Prostate gland (tissue), 2 donors: ENCODE data around the gene CHMP5. TPM values are rescaled to one million over a fixed set of nuclear protein-coding genes. Genes with fewer than 3 reads are reported as not detected.

Source experiments
- DNase-seq: peaks from one replicate; pipeline ENCODE4 v3.0.0-alpha.2; 2019; ENCODE audit warnings: low spot score
- H3K27ac ChIP-seq, 2 donors: fragments of 200-600 bp; sonication (generic); 2 replicates each; pipeline ENCODE4 v1.5.1; 2017 to 2019
- H3K27me3 ChIP-seq: fragments of 200-600 bp; sonication (generic); replicated peaks from 2 replicates; pipeline ENCODE4 v1.5.1; 2019; ENCODE audit not compliant: insufficient read depth
- H3K36me3 ChIP-seq, 2 donors: fragments of 200-600 bp; sonication (generic); 1 replicate in 1 of 2; 2 replicates in 1 of 2; pipeline versions ENCODE4 v1.5.1 to v1.8.1; 2017 to 2019
- H3K4me1 ChIP-seq: fragments of 200-600 bp; sonication (generic); replicated peaks from 2 replicates; pipeline ENCODE4 v1.5.1; 2019
- H3K4me3 ChIP-seq, 2 donors: fragments of 200-600 bp; sonication (generic); 2 replicates each; pipeline ENCODE4 v1.5.1; 2017 to 2019
- H3K9me3 ChIP-seq: fragments of 200-600 bp; sonication (generic); 2 replicates; pipeline ENCODE4 v1.5.1; 2017
- POLR2A ChIP-seq: fragments of 450-650 bp; IDR thresholded peaks from one replicate; pipeline ENCODE4 v1.6.1; 2016; ENCODE audit warnings: antibody characterized with exemption, mild to moderate bottlenecking
- POLR2AphosphoS5 ChIP-seq: sonication (generic); formaldehyde crosslinking; IDR thresholded peaks from one replicate; pipeline ENCODE4 v1.6.1; 2017; ENCODE audit warnings: antibody characterized with exemption
- WGBS: methylation state at CpG from one replicate; pipeline ENCODE4 v1.1.5; 2018; 5-methylcytosine and 5-hydroxymethylcytosine counted together
- intact Hi-C: fragments of 100-400 bp; cut with DNase I; formaldehyde crosslinking; loops from one replicate; pipeline ENCODE4 v1.14.2; 2022
- total RNA-seq, 2 donors: library from RNA; depleted of rRNA; stranded (reverse); fragments of >200 nt; gene quantifications; one replicate each; pipeline ENCODE4 v1.1.0, GENCODE V29; 2016
- TF ChIP-seq, protein P1 (sequence below), 4 experiments: fragments of 200-600 bp in 2 of 4; fragments of 450-650 bp in 2 of 4; sonication (generic) in 2 of 4; IDR thresholded peaks; 1 replicate in 3 of 4; 2 replicates in 1 of 4; pipeline ENCODE4 v1.5.1; 2016 to 2019; ENCODE audit warnings: antibody characterized with exemption in 4 of 4, mild to moderate bottlenecking in 2 of 4, moderate library complexity in 2 of 4

CHMP5 gene
- total RNA-seq, 2 donors from 2014 or later = 48.8 to 84.2 TPM

DNA sequence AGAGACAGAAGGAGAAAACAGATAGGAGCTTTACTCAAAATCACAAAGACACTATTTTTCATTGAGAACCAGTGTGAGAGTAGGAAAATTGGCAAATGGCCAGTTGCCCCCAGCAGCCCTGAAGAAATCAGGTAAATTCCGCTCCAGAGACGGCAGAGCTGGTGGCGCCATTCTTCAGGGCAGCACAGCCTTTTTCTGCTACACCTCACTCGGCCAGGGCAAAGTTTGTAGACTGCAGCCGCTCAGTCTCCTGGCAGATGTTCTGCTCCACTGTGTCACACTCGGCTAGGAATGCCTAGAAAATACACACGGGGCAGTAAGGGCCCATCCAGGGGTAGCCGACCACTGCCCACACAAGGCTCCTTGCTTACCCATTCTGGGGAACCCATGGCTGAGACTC lies 9.8 kb upstream of the CHMP5 start:
- Histone ChIP-seq H3K4me1 (no peaks in the 10 kb centered on the region), H3K4me3 (no peak overlapping the region), H3K36me3 (peaks cover 12 to 13% of the 10 kb centered on the region in 2 donors), H3K27me3 (no peaks in the 10 kb centered on the region), H3K9me3 (no peaks in the 10 kb centered on the region), H3K27ac (no peak overlapping the region)
- intact Hi-C loops = no loop called here
- DNase-seq = no peak
- 89% methylated on average over 8 of the region's 8 CpGs for WGBS
- no peak for TF ChIP-seq POLR2A

DNA sequence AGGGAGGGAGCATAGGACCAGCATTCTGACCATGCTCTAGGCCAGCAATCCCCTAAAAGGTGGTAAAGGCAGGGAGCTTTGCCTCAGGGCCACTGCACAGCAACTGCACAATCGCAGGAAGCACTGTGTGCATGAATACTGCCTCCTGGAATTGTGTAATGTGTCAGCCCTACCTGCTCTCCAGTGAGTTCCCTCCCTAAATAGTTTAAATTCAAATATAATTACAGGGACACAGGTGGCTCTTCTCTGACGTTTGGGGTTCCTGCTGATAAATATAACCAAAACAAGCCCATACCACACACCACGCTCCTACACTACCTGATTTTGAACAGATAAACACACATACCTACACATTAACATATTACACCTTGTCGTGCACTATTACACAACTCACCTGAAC lies 9.4 kb upstream of the CHMP5 start:
- TF ChIP-seq POLR2A = no peak
- TF ChIP-seq, protein P1, sequence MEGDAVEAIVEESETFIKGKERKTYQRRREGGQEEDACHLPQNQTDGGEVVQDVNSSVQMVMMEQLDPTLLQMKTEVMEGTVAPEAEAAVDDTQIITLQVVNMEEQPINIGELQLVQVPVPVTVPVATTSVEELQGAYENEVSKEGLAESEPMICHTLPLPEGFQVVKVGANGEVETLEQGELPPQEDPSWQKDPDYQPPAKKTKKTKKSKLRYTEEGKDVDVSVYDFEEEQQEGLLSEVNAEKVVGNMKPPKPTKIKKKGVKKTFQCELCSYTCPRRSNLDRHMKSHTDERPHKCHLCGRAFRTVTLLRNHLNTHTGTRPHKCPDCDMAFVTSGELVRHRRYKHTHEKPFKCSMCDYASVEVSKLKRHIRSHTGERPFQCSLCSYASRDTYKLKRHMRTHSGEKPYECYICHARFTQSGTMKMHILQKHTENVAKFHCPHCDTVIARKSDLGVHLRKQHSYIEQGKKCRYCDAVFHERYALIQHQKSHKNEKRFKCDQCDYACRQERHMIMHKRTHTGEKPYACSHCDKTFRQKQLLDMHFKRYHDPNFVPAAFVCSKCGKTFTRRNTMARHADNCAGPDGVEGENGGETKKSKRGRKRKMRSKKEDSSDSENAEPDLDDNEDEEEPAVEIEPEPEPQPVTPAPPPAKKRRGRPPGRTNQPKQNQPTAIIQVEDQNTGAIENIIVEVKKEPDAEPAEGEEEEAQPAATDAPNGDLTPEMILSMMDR (IDR thresholded peaks at IDR 0.05) = no peak
- no peak for TF ChIP-seq POLR2AphosphoS5
- H3K27ac ChIP-seq = no peak overlapping the region
- no peaks in the 10 kb centered on the region for H3K27me3 ChIP-seq
- DNase-seq = no peak
- 86% methylated on average over 4 of the region's 4 CpGs for WGBS
- H3K9me3 ChIP-seq = no peaks in the 10 kb centered on the region
- H3K4me3 ChIP-seq = no peak overlapping the region
- intact Hi-C loops = no loop called here
- peaks cover 12 to 14% of the 10 kb centered on the region in 2 donors for H3K36me3 ChIP-seq
- H3K4me1 ChIP-seq = no peaks in the 10 kb centered on the region

DNA sequence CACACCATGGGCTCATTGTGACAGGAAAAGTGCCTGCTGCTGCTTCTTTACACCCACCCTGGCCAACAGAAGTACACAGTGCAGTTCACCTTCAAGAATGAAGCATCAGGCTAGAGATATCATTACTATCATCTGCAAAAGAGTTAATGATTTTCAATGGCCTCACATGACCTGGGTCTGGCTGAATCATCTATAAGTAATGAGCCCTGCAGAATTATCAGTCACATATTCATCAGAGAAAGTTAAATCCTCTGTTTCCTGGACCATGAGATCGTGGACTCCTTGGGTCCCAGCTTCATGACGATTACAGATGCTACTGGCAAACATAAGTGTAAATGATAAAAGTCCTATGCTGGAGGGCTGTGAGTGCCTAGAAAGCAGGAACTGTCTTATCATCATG lies 8.6 kb upstream of the CHMP5 start:
- H3K9me3 ChIP-seq = no peaks in the 10 kb centered on the region
- H3K27me3 ChIP-seq = no peaks in the 10 kb centered on the region
- intact Hi-C loops = no loop called here
- TF ChIP-seq POLR2AphosphoS5 = no peak
- TF ChIP-seq, protein P1 (IDR thresholded peaks at IDR 0.05) = no peak
- no peak for TF ChIP-seq POLR2A
- WGBS = 87% methylated on average over 2 of the region's 2 CpGs
- peaks cover 17 to 20% of the 10 kb centered on the region in 2 donors for H3K36me3 ChIP-seq
- no peak overlapping the region for H3K27ac ChIP-seq
- DNase-seq = no peak
- H3K4me1 ChIP-seq = no peaks in the 10 kb centered on the region
- no peak overlapping the region for H3K4me3 ChIP-seq

DNA sequence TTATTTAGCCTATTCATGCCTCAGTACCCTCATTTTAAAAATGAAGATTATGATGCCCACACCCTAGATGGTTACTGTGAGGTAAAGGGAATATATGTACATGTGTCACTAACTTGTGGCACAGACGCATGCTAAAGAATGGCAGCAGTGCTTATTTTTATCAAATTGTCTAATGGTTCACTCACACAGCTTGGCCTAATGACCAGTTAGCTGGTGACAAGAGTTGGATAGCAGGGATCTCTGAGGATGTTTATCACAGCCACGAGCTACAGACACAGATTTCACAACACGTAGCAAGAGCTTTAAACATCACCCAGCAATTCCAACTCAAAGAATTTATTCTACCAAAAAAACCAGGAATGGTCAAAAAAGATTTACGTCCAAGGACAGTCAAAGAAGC lies 7.6 kb upstream of the CHMP5 start:
- H3K36me3 ChIP-seq = peaks cover 17 to 20% of the 10 kb centered on the region in 2 donors
- intact Hi-C loops = no loop called here
- TF ChIP-seq, protein P1 (IDR thresholded peaks at IDR 0.05) = no peak
- TF ChIP-seq POLR2AphosphoS5 (no peak), POLR2A (no peak)
- no peak overlapping the region for H3K27ac ChIP-seq
- no peaks in the 10 kb centered on the region for H3K9me3 ChIP-seq
- WGBS = 90% methylated on average over 4 of the region's 4 CpGs
- no peaks in the 10 kb centered on the region for H3K4me1 ChIP-seq
- DNase-seq = no peak
- no peak overlapping the region for H3K4me3 ChIP-seq
- no peaks in the 10 kb centered on the region for H3K27me3 ChIP-seq

DNA sequence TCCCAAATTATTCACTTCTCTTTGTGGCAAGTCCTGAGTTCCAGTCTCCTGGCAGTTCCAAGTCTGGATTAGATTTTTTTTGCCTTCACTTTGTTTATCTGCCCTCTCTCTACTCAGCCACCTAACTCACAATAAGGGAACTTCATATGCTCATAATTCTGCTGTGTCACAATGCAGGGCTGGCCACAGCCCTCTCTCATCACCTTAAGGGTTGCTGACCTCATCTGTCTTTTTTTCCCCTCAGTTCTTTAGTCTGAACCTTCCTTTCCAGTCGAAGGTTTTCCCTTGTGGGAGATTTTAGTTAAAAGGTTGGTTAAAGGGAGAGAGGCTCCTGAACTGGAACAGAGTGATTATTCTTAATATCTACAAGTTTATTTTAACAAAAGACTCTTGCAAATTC lies 4.5 kb upstream of the CHMP5 start:
- TF ChIP-seq POLR2A (no peak), POLR2AphosphoS5 (no peak)
- TF ChIP-seq, protein P1 (IDR thresholded peaks at IDR 0.05) = no peak
- 100% methylated on average over 1 of the region's 1 CpG for WGBS
- Histone ChIP-seq H3K9me3 (no peaks in the 10 kb centered on the region), H3K4me1 (peaks cover 4% of the 10 kb centered on the region), H3K27ac (no peak overlapping the region), H3K27me3 (no peaks in the 10 kb centered on the region), H3K36me3 (peaks cover 9 to 17% of the 10 kb centered on the region in 2 donors), H3K4me3 (no peak overlapping the region)
- intact Hi-C loops = loop anchor here (5.0 kb wide), 1 partner anchor 93 kb away; the partner anchor contains the start of gene B4GALT1
- no peak for DNase-seq
